Calu3 (cell line): ENCODE results near the gene PURB. TPM values are rescaled to one million over a fixed set of nuclear protein-coding genes. Genes with fewer than 3 reads are reported as not detected.
A peak's percentile ranks its signal among the peaks of the same experiment; 100 is the strongest.

Experiments used
- BruUV-seq: library from RNA; stranded (reverse); fragments of 400-500 nt; replicated peaks from 2 replicates; lab custom pipeline; 2021; lab: Mats Ljungman, UMichigan
- CTCF ChIA-PET: fragments of 300-600 bp; sonication (Branson Sonifier 250); formaldehyde crosslinking; loops from one replicate; lab custom pipeline; 2022; ENCODE audit warnings: antibody characterized with exemption; lab: Charles Lee
- DNase-seq: peaks from one replicate; pipeline ENCODE4 v3.0.0; 2022
- H3K27ac Mint-ChIP-seq: one replicate; pipeline ENCODE4 v1.8.0; 2022; ENCODE audit warnings: mixed read lengths; ENCODE audit not compliant: unreplicated experiment
- H3K27me3 Mint-ChIP-seq: one replicate; pipeline ENCODE4 v1.8.0; 2022; ENCODE audit warnings: mixed read lengths; ENCODE audit not compliant: unreplicated experiment
- H3K36me3 Mint-ChIP-seq: one replicate; pipeline ENCODE4 v1.8.0; 2022; ENCODE audit warnings: mild to moderate bottlenecking, moderate library complexity, mixed read lengths; ENCODE audit not compliant: insufficient read depth, unreplicated experiment
- H3K4me1 Mint-ChIP-seq: one replicate; pipeline ENCODE4 v1.8.0; 2022; ENCODE audit warnings: mild to moderate bottlenecking, low read depth, mixed read lengths; ENCODE audit not compliant: unreplicated experiment
- H3K4me3 Mint-ChIP-seq: one replicate; pipeline ENCODE4 v1.8.0; 2022; ENCODE audit warnings: mild to moderate bottlenecking, low read depth, moderate library complexity, mixed read lengths; ENCODE audit not compliant: unreplicated experiment
- H3K9me3 Mint-ChIP-seq: one replicate; pipeline ENCODE4 v1.8.0; 2022; ENCODE audit warnings: low read depth, mixed read lengths; ENCODE audit not compliant: unreplicated experiment
- CTCF ChIP-seq: fragments of 200-600 bp; IDR thresholded peaks from one replicate; pipeline ENCODE4 v1.8.0; 2022; ENCODE audit warnings: antibody characterized with exemption; ENCODE audit not compliant: unreplicated experiment
- intact Hi-C: fragments of 100-400 bp; cut with micrococcal nuclease; formaldehyde crosslinking; loops from one replicate; pipeline ENCODE4 v1.10.0; 2022; ENCODE audit not compliant: unreplicated experiment
- total RNA-seq: library from RNA; stranded (reverse); gene quantifications from 2 replicates; pipeline ENCODE4 v1.2.3, GENCODE V29; 2022

PURB gene
- total RNA-seq, 1 experiment from 2014 or later: 70.8 TPM

GRCh38 chr7:44849885-44850544, 35.3 kb downstream of the PURB start:
- CTCF ChIA-PET: interaction anchor here (0.6 to 2.6 kb wide), 3 partner anchors 9 to 286 kb away, joined by 4 to 11 read pairs (median 9); no protein-coding TSS in a partner anchor
- intact Hi-C loops: loop anchor here (5.0 kb wide), 1 partner anchor 98 kb away; no protein-coding TSS in a partner anchor
- no peak for TF ChIP-seq CTCF
- no peak for DNase-seq
- no TSS peak for BruUV-seq
- Mint-ChIP-seq H3K4me3 (peak overlapping the region; percentile 82), H3K36me3 (peaks cover 39% of the 10 kb centered on the region), H3K9me3 (no peaks in the 10 kb centered on the region), H3K4me1 (peaks cover 25% of the 10 kb centered on the region), H3K27me3 (no peaks in the 10 kb centered on the region), H3K27ac (no peak overlapping the region)

GRCh38 chr7:44849259-44849884, 36.0 kb downstream of the PURB start:
- Mint-ChIP-seq H3K4me3 (peak overlapping the region; percentile 82), H3K4me1 (peaks cover 26% of the 10 kb centered on the region), H3K36me3 (peaks cover 39% of the 10 kb centered on the region), H3K27ac (peak overlapping the region; percentile 98), H3K27me3 (no peaks in the 10 kb centered on the region), H3K9me3 (no peaks in the 10 kb centered on the region)
- no TSS peak for BruUV-seq
- intact Hi-C loops: loop anchor here (5.0 kb wide), 1 partner anchor 97 kb away; no protein-coding TSS in a partner anchor
- DNase-seq: no peak
- CTCF ChIA-PET: interaction anchor here (0.9 to 2.6 kb wide), 3 partner anchors 10 to 287 kb away, joined by 4 to 9 read pairs (median 4); no protein-coding TSS in a partner anchor
- no peak for TF ChIP-seq CTCF

- H3K27me3 Mint-ChIP-seq: no peaks in the 10 kb centered on the region
- H3K4me3 Mint-ChIP-seq: peak within 1 kb of the TSS; percentile 82
- peaks cover 26% of the 10 kb centered on the region for H3K4me1 Mint-ChIP-seq
- CTCF ChIA-PET: interaction anchor here (0.5 to 2.6 kb wide), 12 partner anchors 9 to 300 kb away, joined by 3 to 9 read pairs (median 4); partner anchors contain the start of gene ZMIZ2
- intact Hi-C loops: loop anchor here (1.0 to 5.0 kb wide), 3 partner anchors 49 to 260 kb away; no protein-coding TSS in a partner anchor
- TF ChIP-seq CTCF: no peak
- H3K27ac Mint-ChIP-seq: peak within 1 kb of the TSS; percentile 98
- DNase-seq: peak; percentile 100
- BruUV-seq: no TSS peak
- H3K36me3 Mint-ChIP-seq: peaks cover 39% of the 10 kb centered on the region
- no peaks in the 10 kb centered on the region for H3K9me3 Mint-ChIP-seq
Observed at GRCh38 chr7:44847920-44848634, 37.3 kb downstream of the PURB start, which contains the start of gene H2AZ2. Gene H2AZ2, minus strand, starts transcription at chr7:44848087. Its CDS starts 116 bp downstream, at chr7:44847971.

GRCh38 chr7:44847509-44847919, 37.8 kb downstream of the PURB start:
- Mint-ChIP-seq H3K27ac (peak overlapping the region; percentile 98), H3K27me3 (no peaks in the 10 kb centered on the region), H3K36me3 (peaks cover 39% of the 10 kb centered on the region), H3K4me1 (peaks cover 30% of the 10 kb centered on the region), H3K4me3 (peak overlapping the region; percentile 82), H3K9me3 (no peaks in the 10 kb centered on the region)
- peak; percentile 97 for TF ChIP-seq CTCF
- CTCF ChIA-PET: interaction anchor here (1.0 to 2.6 kb wide), 8 partner anchors 9 to 288 kb away, joined by 3 to 9 read pairs (median 6); partner anchors contain the start of gene ZMIZ2
- intact Hi-C loops: loop anchor here (1.0 to 5.0 kb wide), 3 partner anchors 49 to 259 kb away; no protein-coding TSS in a partner anchor
- BruUV-seq: no TSS peak
- DNase-seq: peak; percentile 96
